HG03571 (cell line): Measurements from ENCODE around the gene ARID5B.

Experiments
- ATAC-seq: cut with Tn5 transposase; IDR thresholded peaks from one replicate; pipeline ENCODE4 v1.9.1; 2021; ENCODE audit not compliant: unreplicated experiment

ARID5B gene

DNA sequence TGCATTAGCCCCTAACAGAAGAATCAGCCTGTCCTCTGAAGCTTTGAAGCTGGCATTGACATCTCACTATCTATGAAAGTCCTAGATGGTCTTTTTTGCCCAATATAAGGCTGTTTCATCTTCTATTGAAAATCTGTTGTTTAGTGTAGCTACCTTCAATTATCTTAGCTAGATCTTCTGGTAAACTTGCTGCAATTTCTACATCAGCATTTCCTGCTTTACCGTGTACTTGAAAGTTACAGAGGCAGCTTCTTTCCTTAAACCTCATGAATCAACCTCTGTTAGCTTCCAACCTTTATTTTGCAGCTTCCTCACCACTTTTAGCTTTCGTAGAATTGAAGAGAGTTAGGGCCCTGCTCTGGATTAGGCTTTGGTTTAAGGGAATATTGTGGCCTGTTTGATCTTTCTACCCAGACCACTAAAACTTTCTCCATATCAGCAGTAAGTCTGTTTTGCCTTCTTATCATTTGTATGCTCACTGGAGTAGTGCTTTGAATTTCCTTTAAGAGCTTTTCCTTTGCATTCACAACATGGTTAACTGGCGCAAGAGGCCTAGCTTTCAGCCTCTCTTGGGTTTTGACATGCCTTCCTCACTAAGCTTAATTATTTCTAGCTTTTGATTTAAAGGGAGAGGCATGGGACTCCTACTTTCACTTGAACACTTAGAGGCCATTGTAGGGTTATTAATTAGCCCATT is 32.5 kb downstream of the ARID5B start:
- ATAC-seq: no peak

DNA sequence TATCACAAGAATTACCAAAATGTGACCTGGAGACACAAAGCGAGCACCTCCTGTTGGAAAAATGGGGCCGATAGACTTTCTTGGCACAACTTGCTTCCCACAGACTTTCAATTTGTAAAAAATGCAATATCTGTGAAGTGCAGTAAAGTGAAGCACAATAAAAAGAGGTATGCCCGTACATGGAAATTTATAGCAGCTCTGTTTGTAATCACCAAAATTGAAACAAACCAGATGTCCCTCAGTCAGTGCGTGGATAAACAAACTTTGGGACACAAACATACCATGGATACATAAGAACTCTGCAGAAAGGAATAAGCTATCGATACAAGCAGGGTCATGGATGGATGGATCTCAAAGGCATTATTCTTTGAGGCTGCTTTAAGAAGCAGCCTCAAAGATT is 33.6 kb downstream of the ARID5B start:
- ATAC-seq: no peak

GRCh38 chr10:61936770-61937169 is 35.3 kb downstream of the ARID5B start:
- no peak for ATAC-seq

GRCh38 chr10:61937631-61938351 is 36.3 kb downstream of the ARID5B start:
- ATAC-seq: no peak

DNA sequence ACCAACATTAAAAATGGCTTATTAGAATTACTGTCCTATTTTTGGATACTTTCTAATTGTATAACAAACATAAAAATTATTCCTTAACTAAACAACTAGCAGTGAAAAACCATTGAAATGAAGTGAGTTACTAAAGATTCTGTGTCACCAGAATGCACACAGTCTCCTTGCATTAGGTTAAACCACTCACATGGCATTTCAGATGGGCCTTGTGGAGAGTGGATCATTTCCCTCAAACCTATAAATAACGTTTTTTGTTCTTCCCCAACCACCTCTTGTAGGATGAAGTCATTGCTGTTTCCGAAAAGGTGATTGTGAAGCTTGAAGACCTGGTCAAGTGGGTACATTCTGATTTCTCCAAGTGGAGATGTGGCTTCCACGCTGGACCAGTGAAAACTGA is 38.4 kb downstream of the ARID5B start:
- ATAC-seq: no peak

GRCh38 chr10:61941202-61941681 is 39.7 kb downstream of the ARID5B start:
- ATAC-seq: no peak

DNA sequence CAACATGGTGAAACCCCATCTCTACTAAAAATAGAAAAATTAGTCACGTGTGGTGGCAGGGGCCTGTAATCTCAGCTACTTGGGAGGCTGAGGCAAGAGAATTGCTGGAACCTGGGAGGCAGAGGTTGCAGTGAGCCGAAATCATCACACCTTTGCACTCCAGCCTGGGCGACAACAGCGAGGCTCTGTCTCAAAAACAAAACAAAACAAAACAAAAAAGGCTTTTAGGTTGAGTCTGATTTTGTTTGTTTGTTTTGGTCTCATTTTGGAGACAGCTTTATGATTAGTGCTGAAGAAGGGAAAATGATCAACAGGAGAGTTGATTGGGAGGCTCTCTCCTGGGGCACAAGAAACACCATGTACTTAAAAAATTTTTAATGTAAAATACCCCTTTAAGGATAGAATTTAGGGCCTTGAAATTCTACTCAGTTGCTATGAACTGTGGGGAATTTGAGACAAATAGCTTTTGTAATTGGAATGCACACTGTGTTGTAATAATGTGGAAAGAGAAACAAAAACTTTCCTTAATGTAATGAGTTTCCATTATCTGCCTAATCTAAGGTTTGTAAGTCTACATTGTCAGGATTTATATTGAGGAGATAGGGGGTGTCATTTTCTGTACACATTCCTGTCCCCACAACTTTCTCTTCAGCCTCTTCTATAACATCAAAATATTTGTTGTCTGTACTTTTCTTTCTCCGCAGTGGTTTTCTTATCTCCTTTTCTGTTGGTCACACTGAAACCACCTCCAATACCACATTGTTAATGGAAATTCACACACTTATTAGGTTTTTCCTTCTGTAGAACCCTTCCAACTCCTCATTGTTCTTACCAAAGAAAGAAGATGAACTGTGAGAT is 41.3 kb downstream of the ARID5B start:
- no peak for ATAC-seq

- ATAC-seq: peak; percentile 31
Measured at GRCh38 chr10:61943674-61944378, 42.3 kb downstream of the ARID5B start.

DNA sequence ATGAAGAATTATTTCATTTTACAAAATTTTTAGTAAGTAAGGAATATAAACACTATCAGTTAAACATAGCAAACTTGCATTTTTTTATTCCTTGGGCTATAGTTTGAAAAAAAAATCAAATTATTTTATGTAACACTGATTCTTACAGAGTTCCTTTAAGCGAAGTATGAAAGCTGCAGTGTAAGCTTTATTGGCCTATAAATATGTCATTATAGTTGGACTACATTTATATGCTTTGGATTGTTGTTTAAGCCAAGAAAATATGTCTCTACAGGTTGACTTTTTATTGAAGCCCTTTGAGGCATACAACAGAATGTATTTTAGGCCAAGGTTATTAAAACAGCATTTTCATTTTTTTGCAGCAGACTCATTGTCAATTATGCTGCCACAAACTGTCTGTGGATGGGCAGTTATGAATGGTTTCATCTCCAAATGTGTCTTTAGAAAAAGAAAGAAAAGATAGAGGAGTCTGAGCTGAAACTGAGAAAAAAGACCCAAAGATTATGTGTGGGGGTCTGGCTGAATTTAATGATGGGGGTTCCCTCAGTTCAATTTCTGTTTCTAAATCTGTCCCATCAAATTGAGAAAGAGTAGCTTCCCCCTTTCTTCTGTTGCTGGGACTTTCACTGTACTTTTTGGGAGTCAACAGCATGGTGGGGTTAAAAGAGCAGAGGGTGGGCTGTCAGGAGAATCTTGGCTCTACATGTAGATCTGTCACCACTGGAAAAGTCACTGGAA is 43.1 kb downstream of the ARID5B start:
- no peak for ATAC-seq

DNA sequence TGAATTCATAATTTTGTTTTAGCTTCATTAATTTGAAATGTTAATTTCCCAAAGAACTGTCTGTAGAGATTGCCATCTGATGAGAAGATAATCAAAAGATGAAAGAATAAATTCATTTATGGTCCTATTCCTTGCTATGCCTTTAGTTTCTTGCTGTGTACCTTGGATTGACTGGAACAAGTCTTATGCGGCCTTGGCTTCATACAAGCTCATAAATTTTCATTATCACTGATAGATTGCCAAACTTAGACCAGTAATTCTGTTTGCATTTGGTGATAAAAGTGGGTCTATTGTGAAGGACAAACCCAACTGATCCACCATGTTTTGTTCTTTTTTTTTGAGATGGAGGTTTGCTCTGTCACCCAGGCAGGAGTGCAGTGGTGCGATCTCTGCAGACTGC is 48.2 kb downstream of the ARID5B start:
- ATAC-seq: no peak

GRCh38 chr10:61950449-61951143 is 49.1 kb downstream of the ARID5B start:
- ATAC-seq: no peak

GRCh38 chr10:61951144-61951483 is 49.6 kb downstream of the ARID5B start:
- no peak for ATAC-seq

GRCh38 chr10:61952028-61952674 is 50.7 kb downstream of the ARID5B start:
- no peak for ATAC-seq

DNA sequence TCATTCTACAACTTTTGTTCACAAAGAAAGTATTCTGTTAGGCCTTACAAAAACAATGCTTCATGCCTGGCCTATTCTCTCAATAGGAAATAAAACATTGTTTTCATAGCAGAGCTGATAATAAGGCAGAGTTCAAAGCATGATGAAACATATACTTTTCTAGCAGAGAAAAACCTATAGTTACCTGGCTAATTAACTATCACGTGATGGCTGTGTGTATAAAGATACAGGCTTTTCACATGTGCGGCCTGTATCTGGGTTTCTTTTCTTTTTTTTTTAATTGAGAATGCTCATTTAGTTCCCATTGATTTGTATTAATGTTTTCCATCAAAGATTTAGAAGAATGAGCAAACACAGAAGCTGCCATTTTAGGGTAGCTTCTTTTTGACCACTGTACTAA is 51.7 kb downstream of the ARID5B start:
- ATAC-seq: no peak

GRCh38 chr10:61957806-61958205 is 56.3 kb downstream of the ARID5B start:
- ATAC-seq: no peak

DNA sequence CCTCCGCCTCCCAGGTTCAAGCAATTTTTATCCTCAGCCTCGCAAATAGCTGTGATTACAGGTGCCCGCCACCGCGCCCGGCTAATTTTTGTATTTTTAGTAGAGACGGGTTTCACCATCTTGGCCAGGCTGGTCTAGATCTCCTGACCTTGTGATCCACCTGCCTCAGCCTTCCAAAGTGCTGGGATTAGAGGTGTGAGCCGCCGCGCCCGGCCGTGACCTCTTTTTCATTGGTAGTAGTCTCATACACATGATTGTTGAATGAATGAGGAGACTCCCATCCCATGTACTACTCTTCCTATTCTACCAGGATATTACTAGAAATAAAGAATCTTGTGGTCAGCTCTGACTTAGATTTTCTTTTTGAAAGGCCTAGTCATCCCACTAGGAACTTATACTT is 56.8 kb downstream of the ARID5B start:
- no peak for ATAC-seq

GRCh38 chr10:61958805-61959204 is 57.3 kb downstream of the ARID5B start:
- no peak for ATAC-seq

DNA sequence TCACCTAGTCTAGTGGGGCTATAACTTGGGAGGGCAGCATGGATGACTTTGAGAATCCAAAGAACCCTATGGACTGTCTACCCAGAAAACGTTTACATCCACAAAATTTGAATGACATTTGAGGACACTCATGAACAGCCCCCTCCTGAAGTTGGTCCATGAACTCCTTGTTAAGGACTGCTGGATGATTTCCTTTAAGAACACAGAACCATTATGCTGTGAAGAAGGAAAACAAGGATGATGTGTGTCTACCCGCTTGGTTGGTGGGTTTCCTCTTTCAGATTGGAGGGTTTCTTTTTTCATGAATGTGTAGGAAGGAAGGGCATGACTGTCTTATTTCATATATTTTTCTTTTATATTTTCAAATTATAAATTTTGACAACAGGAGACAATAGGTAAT is 58.3 kb downstream of the ARID5B start:
- ATAC-seq: no peak

GRCh38 chr10:61960396-61961120 is 59.1 kb downstream of the ARID5B start:
- ATAC-seq: no peak
